SH-SY5Y (cell line): ENCODE results near the gene ABLIM2.

Source experiments
- GATA2 ChIP-seq: IDR thresholded peaks from 2 replicates; pipeline ENCODE4 v1.6.1; 2011; ENCODE audit warnings: mild to moderate bottlenecking, low read depth, low read length
- GATA3 ChIP-seq: IDR thresholded peaks from 2 replicates; pipeline ENCODE4 v1.6.1; 2011; ENCODE audit warnings: low read depth, mild to moderate bottlenecking, low read length, moderate library complexity

The ABLIM2 gene

GRCh38 chr4:8002525-8003309 lies 155.9 kb downstream of the ABLIM2 start:
- TF ChIP-seq GATA2 (no peak), GATA3 (no peak)

DNA sequence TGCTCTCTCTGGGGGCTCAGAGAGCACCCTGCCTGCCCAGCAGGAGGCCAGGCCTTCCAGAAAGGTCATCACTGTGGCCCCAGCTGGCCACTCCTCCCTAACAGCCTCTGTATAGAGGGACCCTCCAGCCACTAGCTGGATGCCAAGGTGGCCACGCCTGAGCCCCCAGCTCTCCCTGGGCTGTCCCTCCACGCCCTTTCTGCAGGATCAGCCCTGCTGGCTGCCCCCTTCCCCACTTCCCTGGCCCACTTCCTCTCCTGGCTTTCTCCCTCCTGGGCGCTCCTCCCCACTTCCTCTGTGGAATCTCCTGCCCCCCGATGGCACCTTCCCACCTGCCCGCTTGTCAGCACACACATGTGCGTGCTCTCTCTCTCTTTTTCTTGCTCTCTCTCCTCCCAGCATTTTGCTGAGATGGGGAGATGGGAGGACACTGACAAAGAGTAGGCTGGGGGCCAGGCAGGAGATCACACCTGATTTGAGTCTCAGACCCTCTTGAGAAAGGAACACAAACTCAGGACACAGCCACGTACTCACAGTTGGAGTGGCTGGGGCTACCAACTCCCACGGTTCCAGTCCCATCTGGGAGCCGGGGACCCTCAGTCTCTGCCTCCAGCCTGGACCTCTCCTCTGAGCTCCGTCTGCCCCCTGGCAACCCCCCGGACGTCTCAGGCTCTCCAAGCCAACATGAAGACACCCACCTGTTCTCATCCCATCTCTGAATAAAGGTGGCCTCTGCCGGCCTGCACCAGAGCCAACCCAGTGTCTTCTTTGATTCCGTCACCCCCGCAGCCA lies 156.9 kb downstream of the ABLIM2 start:
- TF ChIP-seq GATA3 (no peak), GATA2 (no peak)

GRCh38 chr4:8000721-8001491 lies 157.7 kb downstream of the ABLIM2 start:
- TF ChIP-seq GATA3 (no peak), GATA2 (no peak)

- TF ChIP-seq GATA2 (no peak), GATA3 (no peak)
These were observed 158.4 kb downstream of the ABLIM2 start for GRCh38 chr4:8000247-8000646.

DNA sequence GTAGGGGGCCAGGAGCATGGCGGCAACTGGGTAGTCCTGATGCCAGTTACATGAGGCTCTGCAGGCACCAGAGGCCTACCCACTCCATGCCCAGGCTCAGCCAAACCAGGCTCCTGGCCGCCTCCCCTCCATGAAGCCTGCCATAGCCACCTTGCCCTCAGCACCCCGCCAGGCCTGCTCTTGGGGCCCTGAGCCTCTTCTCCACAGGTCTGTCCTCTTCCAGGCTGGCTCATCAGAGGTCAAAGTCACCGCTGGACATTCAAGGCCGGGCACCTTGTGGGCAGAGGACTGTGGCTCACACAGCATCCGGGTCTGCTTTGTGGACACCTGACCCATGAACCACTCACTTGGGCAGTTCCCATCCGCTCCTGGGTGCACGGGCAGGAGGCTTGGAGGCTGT lies 158.9 kb downstream of the ABLIM2 start:
- TF ChIP-seq GATA2 = no peak
- TF ChIP-seq GATA3 = no peak

GRCh38 chr4:7999279-7999678 lies 159.3 kb downstream of the ABLIM2 start:
- TF ChIP-seq GATA2 (no peak), GATA3 (no peak)

GRCh38 chr4:7998447-7998846 lies 160.2 kb downstream of the ABLIM2 start:
- TF ChIP-seq GATA3 = no peak
- no peak for TF ChIP-seq GATA2

DNA sequence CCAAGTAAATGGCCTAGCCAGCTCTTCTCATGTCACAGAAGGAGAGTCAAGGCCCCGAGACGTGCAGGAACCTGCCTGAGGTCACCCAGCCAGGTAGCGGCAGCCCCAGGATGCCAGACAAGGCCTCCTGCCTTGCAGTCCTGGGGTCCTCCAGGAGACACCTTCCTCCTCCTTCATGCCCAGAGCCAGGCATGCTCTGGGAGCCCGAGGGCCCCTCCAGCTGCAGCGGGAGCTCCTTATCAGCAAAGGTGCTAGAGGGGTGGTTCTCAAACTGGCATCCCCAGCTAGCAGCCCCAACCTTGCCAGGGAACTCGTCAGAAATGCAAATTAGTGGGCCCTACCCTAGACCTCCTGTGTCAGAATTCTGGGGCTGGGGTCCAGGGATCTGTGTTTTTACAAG lies 162.7 kb downstream of the ABLIM2 start:
- TF ChIP-seq GATA3 (no peak), GATA2 (no peak)

DNA sequence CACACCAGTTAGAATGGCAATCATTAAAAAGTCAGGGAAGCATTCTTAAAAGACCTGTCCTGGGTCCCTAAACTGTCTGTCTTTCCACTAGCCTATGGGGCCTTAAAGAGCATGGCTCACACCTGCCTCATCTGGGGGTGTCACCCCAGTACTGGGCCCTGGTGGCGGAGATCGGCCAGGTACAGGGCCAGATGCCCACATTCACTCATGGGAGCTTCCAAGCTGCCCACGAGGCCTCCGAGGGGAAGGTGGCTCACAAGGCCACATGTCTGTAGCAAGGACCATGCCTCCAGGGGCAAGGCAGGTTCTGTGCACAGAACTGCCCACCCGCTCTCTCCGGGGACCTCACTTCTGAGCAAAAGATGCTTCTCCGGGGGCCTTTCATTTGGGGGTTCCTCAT lies 163.5 kb downstream of the ABLIM2 start:
- no peak for TF ChIP-seq GATA2
- TF ChIP-seq GATA3 = no peak

DNA sequence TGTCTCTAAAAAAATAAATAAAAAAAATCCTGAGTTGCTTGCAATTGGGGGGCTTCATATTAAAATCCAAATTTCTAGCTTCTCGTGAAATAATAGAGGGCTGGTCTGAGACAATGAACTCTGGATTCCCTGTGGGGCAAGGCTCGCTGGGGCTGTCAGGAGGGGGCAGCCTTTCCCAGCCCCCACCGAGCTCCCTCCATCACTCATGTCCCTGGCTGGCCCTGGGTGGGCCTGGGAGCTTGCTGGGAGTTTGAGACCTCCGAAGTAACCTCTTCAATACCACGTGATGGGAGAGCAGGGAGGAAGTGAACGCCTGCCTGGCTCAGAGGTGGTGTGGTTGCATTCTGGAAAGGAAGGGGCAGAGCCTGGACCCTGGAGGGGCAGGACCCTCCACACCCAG lies 164.9 kb downstream of the ABLIM2 start:
- no peak for TF ChIP-seq GATA3
- no peak for TF ChIP-seq GATA2

DNA sequence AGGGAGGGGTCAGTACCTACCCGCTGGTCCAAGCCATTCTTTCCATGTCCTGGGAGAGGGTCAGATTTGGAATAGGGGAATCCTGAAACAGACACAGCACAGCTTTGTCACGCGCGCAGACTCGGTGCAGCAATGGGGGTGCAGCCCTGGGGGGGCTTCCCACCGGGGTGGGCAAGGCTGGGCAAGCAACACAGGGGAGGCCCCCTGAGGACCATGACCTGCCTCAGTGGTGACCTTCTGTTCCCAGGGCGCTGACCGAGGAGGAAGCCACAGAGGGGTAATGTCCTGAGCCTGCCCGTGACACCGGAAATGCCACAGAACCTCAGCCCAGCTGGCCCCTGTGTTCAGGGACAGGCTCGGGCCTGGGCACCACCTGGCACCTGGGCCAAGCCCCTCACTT lies 165.8 kb downstream of the ABLIM2 start:
- TF ChIP-seq GATA3 = no peak
- TF ChIP-seq GATA2 = no peak

GRCh38 chr4:7990807-7991459 lies 167.7 kb downstream of the ABLIM2 start:
- TF ChIP-seq GATA3 (no peak), GATA2 (no peak)

GRCh38 chr4:7989654-7990053 lies 169.0 kb downstream of the ABLIM2 start:
- TF ChIP-seq GATA2 = no peak
- no peak for TF ChIP-seq GATA3

- no peak for TF ChIP-seq GATA2
- TF ChIP-seq GATA3 = no peak
These were observed 170.2 kb downstream of the ABLIM2 start for GRCh38 chr4:7988437-7988836.
